Caco-2 (cell line): Measurements from ENCODE around the gene OPN1SW. TPM values are rescaled to one million over a fixed set of nuclear protein-coding genes. Genes with fewer than 3 reads are reported as not detected.

Experiments used
- BruUV-seq: library from RNA; stranded (reverse); fragments of 400-500 nt; replicated peaks from 2 replicates; lab custom pipeline; 2021; lab: Mats Ljungman, UMichigan
- CTCF ChIA-PET: fragments of 300-600 bp; sonication (Branson Sonifier 250); formaldehyde crosslinking; loops from one replicate; lab custom pipeline; 2022; ENCODE audit warnings: antibody characterized with exemption; lab: Charles Lee
- POLR2A ChIA-PET: fragments of 300-600 bp; sonication (Branson Sonifier 250); formaldehyde crosslinking; loops from one replicate; lab custom pipeline; 2022; ENCODE audit warnings: antibody characterized with exemption; lab: Charles Lee
- DNase-seq, 2 experiments: peaks; one replicate each; pipeline versions ENCODE4 v3.0.0 to v3.0.0-alpha.2; 2020 to 2022
- H3K27me3 ChIP-seq: replicated peaks from 2 replicates; pipeline ENCODE4 v1.6.0; 2011; ENCODE audit warnings: low read length; ENCODE audit not compliant: control insufficient read depth, insufficient read depth
- H3K36me3 ChIP-seq: 2 replicates; pipeline ENCODE4 v1.5.1; 2011; ENCODE audit warnings: low read length; ENCODE audit not compliant: control insufficient read depth, insufficient read depth
- H3K4me1 ChIP-seq: fragments of 250-450 bp; sonication (Bioruptor Pico); 2 replicates; pipeline ENCODE4 v1.5.1; 2020; ENCODE audit warnings: mild to moderate bottlenecking
- H3K4me3 ChIP-seq: 2 replicates; pipeline ENCODE4 v1.5.1; 2011; ENCODE audit warnings: low read depth, mild to moderate bottlenecking, control low read depth, low read length
- H3K9me3 ChIP-seq: fragments of 250-450 bp; sonication (Bioruptor Pico); 2 replicates; pipeline ENCODE4 v1.5.1; 2020; ENCODE audit warnings: mild to moderate bottlenecking, moderate library complexity
- H3K27ac Mint-ChIP-seq: one replicate; pipeline ENCODE4 v1.8.0; 2022; ENCODE audit warnings: mixed read lengths; ENCODE audit not compliant: unreplicated experiment
- H3K27me3 Mint-ChIP-seq: one replicate; pipeline ENCODE4 v1.8.0; 2022; ENCODE audit warnings: mixed read lengths; ENCODE audit not compliant: insufficient read depth, unreplicated experiment
- H3K36me3 Mint-ChIP-seq: one replicate; pipeline ENCODE4 v1.8.0; 2022; ENCODE audit warnings: mild to moderate bottlenecking, mixed read lengths; ENCODE audit not compliant: insufficient read depth, unreplicated experiment
- H3K4me1 Mint-ChIP-seq: one replicate; pipeline ENCODE4 v1.8.0; 2022; ENCODE audit warnings: low read depth, mixed read lengths; ENCODE audit not compliant: unreplicated experiment
- H3K4me3 Mint-ChIP-seq: one replicate; pipeline ENCODE4 v1.8.0; 2022; ENCODE audit warnings: mild to moderate bottlenecking, moderate library complexity, mixed read lengths; ENCODE audit not compliant: unreplicated experiment
- H3K9me3 Mint-ChIP-seq: one replicate; pipeline ENCODE4 v1.8.0; 2022; ENCODE audit warnings: mixed read lengths; ENCODE audit not compliant: unreplicated experiment
- intact Hi-C: fragments of 100-400 bp; cut with micrococcal nuclease; formaldehyde crosslinking; loops from one replicate; pipeline ENCODE4 v1.10.0; 2022; ENCODE audit not compliant: unreplicated experiment
- total RNA-seq: library from RNA; stranded (reverse); gene quantifications from 2 replicates; pipeline ENCODE4 v1.2.3, GENCODE V29; 2022
- TF ChIP-seq, protein P1 (sequence below), 2 experiments: fragments of 200-600 bp in 1 of 2; IDR thresholded peaks; 1 replicate in 1 of 2; 2 replicates in 1 of 2; pipeline versions ENCODE4 v1.5.1 to v1.8.0; 2011 to 2022; ENCODE audit warnings: antibody characterized with exemption in 1 of 2, control low read depth in 1 of 2, inconsistent platforms in 1 of 2, low read depth in 1 of 2, low read length in 1 of 2, mild to moderate bottlenecking in 1 of 2, moderate library complexity in 1 of 2; ENCODE audit not compliant: insufficient read depth in 1 of 2, severe bottlenecking in 1 of 2, unreplicated experiment in 1 of 2

Gene OPN1SW
- total RNA-seq, 1 experiment from 2014 or later: not detected

DNA sequence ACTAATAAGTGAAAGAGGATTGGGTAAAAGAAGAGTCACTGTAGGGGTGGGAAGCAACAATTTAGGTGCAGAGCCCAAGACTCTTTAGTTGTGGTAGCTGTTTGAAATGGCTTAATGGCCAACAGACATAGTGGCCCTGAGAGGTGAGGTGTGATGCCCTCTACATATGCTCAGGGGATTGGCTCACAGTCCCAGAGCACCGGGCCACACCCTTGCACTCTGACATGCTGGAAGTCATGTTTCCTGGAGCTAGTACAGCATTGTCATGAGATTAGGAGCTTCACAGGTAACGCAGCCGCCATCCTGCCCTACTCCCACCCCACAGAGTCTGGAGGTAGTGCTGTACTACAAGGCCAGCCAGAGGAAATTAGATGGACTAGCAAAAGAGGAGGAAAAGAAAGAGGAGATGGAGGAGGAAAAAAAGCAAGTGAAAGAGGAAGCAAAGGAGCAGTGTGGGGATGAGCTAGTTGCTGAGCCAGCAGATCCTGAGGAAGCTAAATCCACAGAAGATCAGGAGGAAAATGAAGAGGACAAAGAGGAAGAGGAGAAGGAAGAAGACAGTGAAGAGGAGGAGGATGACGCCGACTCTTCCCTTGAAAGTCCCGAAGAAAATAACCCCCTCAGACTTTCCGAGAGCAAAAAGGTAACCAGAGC is 39.8 kb upstream of the OPN1SW start:
- no peaks in the 10 kb centered on the region for H3K36me3 Mint-ChIP-seq
- CTCF ChIA-PET: no interaction called here
- H3K27ac Mint-ChIP-seq: no peak overlapping the region
- no peaks in the 10 kb centered on the region; the same call in 1 of the 2 replicates for H3K27me3 ChIP-seq
- H3K9me3 ChIP-seq: no peaks in the 10 kb centered on the region
- H3K4me3 Mint-ChIP-seq: no peak overlapping the region
- H3K4me1 Mint-ChIP-seq: peaks cover 6% of the 10 kb centered on the region
- BruUV-seq: no TSS peak
- H3K36me3 ChIP-seq: no peaks in the 10 kb centered on the region
- intact Hi-C loops: no loop called here
- no peaks in the 10 kb centered on the region for H3K4me1 ChIP-seq
- H3K4me3 ChIP-seq: no peak overlapping the region
- POLR2A ChIA-PET: no interaction called here
- no peak for DNase-seq
- peaks cover 25% of the 10 kb centered on the region for H3K27me3 Mint-ChIP-seq
- TF ChIP-seq, protein P1, sequence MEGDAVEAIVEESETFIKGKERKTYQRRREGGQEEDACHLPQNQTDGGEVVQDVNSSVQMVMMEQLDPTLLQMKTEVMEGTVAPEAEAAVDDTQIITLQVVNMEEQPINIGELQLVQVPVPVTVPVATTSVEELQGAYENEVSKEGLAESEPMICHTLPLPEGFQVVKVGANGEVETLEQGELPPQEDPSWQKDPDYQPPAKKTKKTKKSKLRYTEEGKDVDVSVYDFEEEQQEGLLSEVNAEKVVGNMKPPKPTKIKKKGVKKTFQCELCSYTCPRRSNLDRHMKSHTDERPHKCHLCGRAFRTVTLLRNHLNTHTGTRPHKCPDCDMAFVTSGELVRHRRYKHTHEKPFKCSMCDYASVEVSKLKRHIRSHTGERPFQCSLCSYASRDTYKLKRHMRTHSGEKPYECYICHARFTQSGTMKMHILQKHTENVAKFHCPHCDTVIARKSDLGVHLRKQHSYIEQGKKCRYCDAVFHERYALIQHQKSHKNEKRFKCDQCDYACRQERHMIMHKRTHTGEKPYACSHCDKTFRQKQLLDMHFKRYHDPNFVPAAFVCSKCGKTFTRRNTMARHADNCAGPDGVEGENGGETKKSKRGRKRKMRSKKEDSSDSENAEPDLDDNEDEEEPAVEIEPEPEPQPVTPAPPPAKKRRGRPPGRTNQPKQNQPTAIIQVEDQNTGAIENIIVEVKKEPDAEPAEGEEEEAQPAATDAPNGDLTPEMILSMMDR (IDR thresholded peaks at IDR 0.05; ENCODE audit: insufficient read depth in 1 of 2, low read depth in 1 of 2, low read length in 1 of 2, severe bottlenecking in 1 of 2, unreplicated experiment in 1 of 2): no peak
- no peaks in the 10 kb centered on the region for H3K9me3 Mint-ChIP-seq

DNA sequence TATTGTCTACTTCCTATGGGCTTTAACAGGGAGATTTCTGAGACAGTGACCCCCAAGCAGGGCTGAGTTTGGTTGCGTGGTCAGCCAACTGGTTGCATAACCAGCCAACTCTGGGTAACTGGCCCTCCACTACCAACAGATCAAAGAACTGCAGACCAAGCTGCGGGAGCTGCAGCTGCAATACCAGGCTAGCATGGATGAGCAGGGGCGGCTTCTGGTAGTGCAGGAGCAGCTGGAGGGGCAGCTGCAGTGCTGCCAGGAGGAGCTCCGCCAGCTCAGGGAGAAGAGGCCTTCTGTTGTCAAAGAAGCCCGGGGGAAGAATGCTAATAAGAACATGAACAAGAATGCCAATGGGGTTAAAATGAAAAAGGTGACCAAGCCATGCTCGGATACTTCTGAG is 38.9 kb upstream of the OPN1SW start:
- no peaks in the 10 kb centered on the region for H3K9me3 Mint-ChIP-seq
- no peaks in the 10 kb centered on the region for H3K36me3 Mint-ChIP-seq
- no peak overlapping the region for H3K27ac Mint-ChIP-seq
- Histone ChIP-seq H3K4me3 (no peak overlapping the region), H3K27me3 (no peaks in the 10 kb centered on the region; the same call in 1 of the 2 replicates), H3K4me1 (no peaks in the 10 kb centered on the region), H3K36me3 (no peaks in the 10 kb centered on the region), H3K9me3 (no peaks in the 10 kb centered on the region)
- H3K4me1 Mint-ChIP-seq: peaks cover 6% of the 10 kb centered on the region
- POLR2A ChIA-PET: no interaction called here
- TF ChIP-seq, protein P1 (IDR thresholded peaks at IDR 0.05; ENCODE audit: insufficient read depth in 1 of 2, low read depth in 1 of 2, low read length in 1 of 2, severe bottlenecking in 1 of 2, unreplicated experiment in 1 of 2): no peak
- no TSS peak for BruUV-seq
- no peak for DNase-seq
- CTCF ChIA-PET: interaction anchor here (0.5 kb wide), 1 partner anchor 54 kb away, joined by 3 read pairs; no protein-coding TSS in a partner anchor
- intact Hi-C loops: no loop called here
- peaks cover 19% of the 10 kb centered on the region for H3K27me3 Mint-ChIP-seq
- H3K4me3 Mint-ChIP-seq: no peak overlapping the region

DNA sequence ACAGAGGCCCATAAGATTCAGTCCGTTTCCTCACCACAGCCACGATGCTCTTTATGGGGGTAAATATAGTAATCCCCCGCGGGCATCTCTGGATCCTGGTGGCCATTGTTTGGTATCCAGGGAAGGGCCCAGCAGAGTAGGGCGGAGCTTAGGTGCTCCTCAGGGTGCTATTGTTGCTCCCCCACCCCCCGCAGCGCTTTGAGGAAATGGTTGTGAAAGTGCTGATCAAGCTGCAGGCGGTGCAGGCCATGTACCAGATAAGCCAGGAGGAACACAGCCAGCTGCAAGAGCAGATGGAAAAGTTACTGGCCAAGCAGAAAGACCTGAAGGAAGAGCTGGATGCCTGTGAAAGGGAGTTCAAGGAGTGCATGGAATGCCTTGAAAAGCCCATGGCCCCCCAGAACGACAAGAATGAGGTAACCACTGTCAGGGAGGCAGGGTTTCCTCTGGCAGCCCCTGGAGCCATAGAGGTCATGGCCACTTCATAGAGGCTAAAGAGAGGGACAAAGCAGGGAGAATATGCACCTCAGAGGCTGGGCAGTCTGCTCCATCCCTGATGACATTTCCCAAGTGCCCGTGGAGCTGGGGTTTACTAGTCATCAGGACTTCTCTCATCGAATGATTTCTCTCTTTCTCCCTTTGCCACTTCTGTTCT is 37.0 kb upstream of the OPN1SW start:
- intact Hi-C loops: no loop called here
- Histone ChIP-seq H3K9me3 (no peaks in the 10 kb centered on the region), H3K36me3 (no peaks in the 10 kb centered on the region), H3K4me1 (no peaks in the 10 kb centered on the region), H3K27me3 (no peaks in the 10 kb centered on the region), H3K4me3 (no peak overlapping the region)
- Mint-ChIP-seq H3K27ac (no peak overlapping the region), H3K27me3 (peaks cover 12% of the 10 kb centered on the region), H3K36me3 (no peaks in the 10 kb centered on the region), H3K4me1 (peaks cover 6% of the 10 kb centered on the region), H3K9me3 (no peaks in the 10 kb centered on the region), H3K4me3 (no peak overlapping the region)
- no peak for DNase-seq
- TF ChIP-seq, protein P1 (IDR thresholded peaks at IDR 0.05; ENCODE audit: insufficient read depth in 1 of 2, low read depth in 1 of 2, low read length in 1 of 2, severe bottlenecking in 1 of 2, unreplicated experiment in 1 of 2): no peak
- POLR2A ChIA-PET: interaction anchor here (0.6 kb wide), 1 partner anchor 65 kb away, joined by 5 read pairs; no protein-coding TSS in a partner anchor
- CTCF ChIA-PET: no interaction called here
- BruUV-seq: no TSS peak
